Stomach (tissue), 4 donors: ENCODE results near the gene SYNDIG1.

Source experiments
- POLR2A ChIP-seq, 4 donors: fragments of 450-650 bp; IDR thresholded peaks; one replicate each; pipeline ENCODE4 v1.6.1; 2016; ENCODE audit warnings: antibody characterized with exemption in 4 of 4, control low read depth in 2 of 4, mild to moderate bottlenecking in 1 of 4, moderate library complexity in 1 of 4
- TF ChIP-seq, protein P1 (sequence below), 7 experiments: fragments of 450-650 bp in 4 of 7; fragments of 200-600 bp in 3 of 7; sonication (generic) in 3 of 7; IDR thresholded peaks; one replicate each; pipeline ENCODE4 v1.5.1; 2016 to 2019; ENCODE audit warnings: antibody characterized with exemption in 7 of 7, control low read depth in 2 of 7, mild to moderate bottlenecking in 1 of 7

DNA sequence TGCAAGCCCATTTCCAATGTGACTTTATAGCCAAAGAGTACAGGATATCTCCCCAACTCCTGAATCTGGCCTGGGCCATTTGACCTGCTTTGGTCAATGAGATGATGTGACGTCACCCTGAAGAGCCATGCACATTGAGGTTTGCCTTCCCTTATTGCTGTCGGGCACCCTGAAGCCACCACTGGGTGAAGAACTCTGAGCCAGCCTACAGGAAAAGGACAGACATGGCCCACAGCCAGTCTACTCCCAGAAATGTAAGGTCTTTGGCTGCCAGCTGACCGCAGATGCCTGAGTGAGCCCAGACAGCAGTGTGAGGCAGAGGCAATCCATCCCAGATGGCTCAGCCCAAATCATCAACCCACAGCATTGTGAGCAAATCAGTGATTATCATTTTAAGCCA lies 3.7 kb upstream of the SYNDIG1 start:
- no peak for TF ChIP-seq POLR2A (IDR thresholded peaks at IDR 0.05)
- TF ChIP-seq, protein P1, sequence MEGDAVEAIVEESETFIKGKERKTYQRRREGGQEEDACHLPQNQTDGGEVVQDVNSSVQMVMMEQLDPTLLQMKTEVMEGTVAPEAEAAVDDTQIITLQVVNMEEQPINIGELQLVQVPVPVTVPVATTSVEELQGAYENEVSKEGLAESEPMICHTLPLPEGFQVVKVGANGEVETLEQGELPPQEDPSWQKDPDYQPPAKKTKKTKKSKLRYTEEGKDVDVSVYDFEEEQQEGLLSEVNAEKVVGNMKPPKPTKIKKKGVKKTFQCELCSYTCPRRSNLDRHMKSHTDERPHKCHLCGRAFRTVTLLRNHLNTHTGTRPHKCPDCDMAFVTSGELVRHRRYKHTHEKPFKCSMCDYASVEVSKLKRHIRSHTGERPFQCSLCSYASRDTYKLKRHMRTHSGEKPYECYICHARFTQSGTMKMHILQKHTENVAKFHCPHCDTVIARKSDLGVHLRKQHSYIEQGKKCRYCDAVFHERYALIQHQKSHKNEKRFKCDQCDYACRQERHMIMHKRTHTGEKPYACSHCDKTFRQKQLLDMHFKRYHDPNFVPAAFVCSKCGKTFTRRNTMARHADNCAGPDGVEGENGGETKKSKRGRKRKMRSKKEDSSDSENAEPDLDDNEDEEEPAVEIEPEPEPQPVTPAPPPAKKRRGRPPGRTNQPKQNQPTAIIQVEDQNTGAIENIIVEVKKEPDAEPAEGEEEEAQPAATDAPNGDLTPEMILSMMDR (IDR thresholded peaks at IDR 0.05) = no peak
